HepG2 (cell line): ENCODE results near the gene MRPL38. TPM values are rescaled to one million over a fixed set of nuclear protein-coding genes. Genes with fewer than 3 reads are reported as not detected.

ENCODE experiments used
- CBFB ChIP-seq: sonication (generic); formaldehyde crosslinking; IDR thresholded peaks from 2 replicates; pipeline ENCODE4 v1.4.0; 2020; ENCODE audit warnings: missing genetic modification reagents
- CEBPZ ChIP-seq: IDR thresholded peaks from 2 replicates; pipeline ENCODE4 v1.6.1; 2012; ENCODE audit warnings: low read length, improper control_type of control experiment
- DMTF1 ChIP-seq: sonication (generic); formaldehyde crosslinking; IDR thresholded peaks from 2 replicates; pipeline ENCODE4 v1.4.0; 2020; ENCODE audit warnings: mild to moderate bottlenecking, missing genetic modification reagents
- FOSL1 ChIP-seq: sonication (generic); formaldehyde crosslinking; IDR thresholded peaks from 2 replicates; pipeline ENCODE4 v1.9.0; 2021; ENCODE audit warnings: missing genetic modification reagents, borderline replicate concordance
- FOXC1 ChIP-seq: sonication (generic); formaldehyde crosslinking; IDR thresholded peaks from 2 replicates; pipeline ENCODE4 v1.8.0; 2022; ENCODE audit warnings: mild to moderate bottlenecking, missing genetic modification reagents, borderline replicate concordance
- GABPB1 ChIP-seq: IDR thresholded peaks from 2 replicates; pipeline ENCODE4 v1.6.1; 2016; ENCODE audit warnings: mild to moderate bottlenecking, missing genetic modification reagents, moderate library complexity, missing compliant biosample characterization
- MED1 ChIP-seq: sonication (generic); formaldehyde crosslinking; IDR thresholded peaks from 2 replicates; pipeline ENCODE4 v1.4.0; 2020; ENCODE audit warnings: missing genetic modification reagents
- MTF1 ChIP-seq: sonication (generic); formaldehyde crosslinking; IDR thresholded peaks from 2 replicates; pipeline ENCODE4 v1.5.0; 2020; ENCODE audit warnings: missing genetic modification reagents
- NFKB2 ChIP-seq: sonication (generic); formaldehyde crosslinking; IDR thresholded peaks from 2 replicates; pipeline ENCODE4 v1.4.0; 2020; ENCODE audit warnings: missing genetic modification reagents, borderline replicate concordance
- POLR2AphosphoS5 ChIP-seq: IDR thresholded peaks from 2 replicates; pipeline ENCODE4 v1.6.1; 2012; ENCODE audit warnings: low read depth, low read length
- REXO4 ChIP-seq: sonication (generic); formaldehyde crosslinking; IDR thresholded peaks from 2 replicates; pipeline ENCODE4 v1.8.0; 2022; ENCODE audit warnings: missing genetic modification reagents, mild to moderate bottlenecking, borderline replicate concordance
- SAFB2 ChIP-seq: sonication (generic); formaldehyde crosslinking; IDR thresholded peaks from 2 replicates; pipeline ENCODE4 v1.5.1; 2020; ENCODE audit warnings: missing genetic modification reagents, low read depth, mild to moderate bottlenecking, borderline replicate concordance
- SIX4 ChIP-seq: sonication (generic); formaldehyde crosslinking; IDR thresholded peaks from 2 replicates; pipeline ENCODE4 v1.4.0; 2020; ENCODE audit warnings: missing genetic modification reagents
- SP140L ChIP-seq: sonication (generic); formaldehyde crosslinking; IDR thresholded peaks from 2 replicates; pipeline ENCODE4 v1.4.0; 2020; ENCODE audit warnings: missing genetic modification reagents, borderline replicate concordance
- TOE1 ChIP-seq: sonication (generic); formaldehyde crosslinking; IDR thresholded peaks from 2 replicates; pipeline ENCODE4 v1.4.0; 2020; ENCODE audit warnings: mild to moderate bottlenecking, missing genetic modification reagents
- XRCC5 ChIP-seq: fragments of 200-400 bp; formaldehyde crosslinking; optimal IDR thresholded peaks from 2 replicates; pipeline ENCODE3; 2017; ENCODE audit warnings: mild to moderate bottlenecking, low read length
- ZBTB38 ChIP-seq: sonication (generic); formaldehyde crosslinking; IDR thresholded peaks from 2 replicates; pipeline ENCODE4 v1.5.1; 2020; ENCODE audit warnings: mild to moderate bottlenecking, missing genetic modification reagents
- ZFX ChIP-seq: sonication (generic); formaldehyde crosslinking; IDR thresholded peaks from 2 replicates; pipeline ENCODE4 v1.4.0; 2020; ENCODE audit warnings: mild to moderate bottlenecking, low read depth, missing genetic modification reagents, moderate library complexity
- ZNF20 ChIP-seq: sonication (generic); formaldehyde crosslinking; IDR thresholded peaks from 2 replicates; pipeline ENCODE4 v1.4.0; 2020; ENCODE audit warnings: mild to moderate bottlenecking, moderate library complexity, missing genetic modification reagents
- ZNF558 ChIP-seq: sonication (generic); formaldehyde crosslinking; IDR thresholded peaks from 2 replicates; pipeline ENCODE4 v1.9.0; 2022; ENCODE audit warnings: mild to moderate bottlenecking, missing genetic modification reagents, borderline replicate concordance
- polyA plus RNA-seq, 8 experiments: library from polyadenylated mRNA; depleted of rRNA in 3 of 8; stranded (reverse) in 7 of 8; unstranded in 1 of 8; fragments of >200 nt; fragmentation: Illumina TruSeq in 4 of 8; extraction: Trizol in 4 of 8; gene quantifications; 2 replicates each; pipeline versions ENCODE4 v1.2.1 to v1.2.3, GENCODE V29; 2011 to 2016; ENCODE audit warnings: low read depth in 4 of 8, missing spikeins in 1 of 8, mixed read lengths in 1 of 8; ENCODE audit not compliant: insufficient read depth in 1 of 8
- total RNA-seq, 5 experiments: library from RNA; depleted of rRNA; stranded (reverse); fragments of >200 nt; fragmentation: Illumina TruSeq; extraction: Trizol; gene quantifications; 2 replicates each; pipeline ENCODE4 v1.2.3, GENCODE V29; 2016; ENCODE audit warnings: low read depth in 1 of 5
- TF ChIP-seq, protein P1 (sequence below): sonication (generic); formaldehyde crosslinking; IDR thresholded peaks from 2 replicates; pipeline ENCODE4 v1.4.0; 2020; ENCODE audit warnings: mild to moderate bottlenecking, missing genetic modification reagents

Gene MRPL38
- total and polyA plus RNA-seq, 2 of the 13 experiments (the other 11 are each of a cell fraction or from before 2014, with no cell fraction given): 83.7 to 125 TPM

GRCh38 chr17:75940727-75941441 is 36.2 kb upstream of the MRPL38 start, which contains the start of gene FBF1 (continued):
- TF ChIP-seq CEBPZ: no peak
- TF ChIP-seq CBFB: peak; percentile 95
- peak; percentile 91 for TF ChIP-seq ZFX
- TF ChIP-seq GABPB1: peak; percentile 93
- peak; percentile 95; the same call in 1 of the 2 replicates for TF ChIP-seq FOXC1 (CRISPR knock-in tag)
- TF ChIP-seq REXO4 (CRISPR knock-in tag): no peak
- TF ChIP-seq POLR2AphosphoS5: peak; percentile 75
- peak; percentile 22; the same call in 1 of the 2 replicates for TF ChIP-seq FOSL1 (CRISPR knock-in tag)
- peak; percentile 69; the same call in 1 of the 2 replicates for TF ChIP-seq ZNF20
- peak; percentile 71 for TF ChIP-seq MTF1
- TF ChIP-seq ZBTB38 (CRISPR knock-in tag): peak; percentile 80; the same call in 1 of the 2 replicates
- peak; percentile 60; the same call in 1 of the 2 replicates for TF ChIP-seq SP140L (CRISPR knock-in tag)
- TF ChIP-seq NFKB2 (CRISPR knock-in tag): peak; percentile 91
- peak; percentile 68; the same call in 1 of the 2 replicates for TF ChIP-seq TOE1 (CRISPR knock-in tag)
- 0 out of 2 replicates have a peak, but pooled peaks have one; percentile 56 for TF ChIP-seq DMTF1 (CRISPR knock-in tag)
- peak; percentile 98 for TF ChIP-seq XRCC5
- TF ChIP-seq ZNF558: no peak; the same call in 1 of the 2 replicates
- TF ChIP-seq, protein P1, sequence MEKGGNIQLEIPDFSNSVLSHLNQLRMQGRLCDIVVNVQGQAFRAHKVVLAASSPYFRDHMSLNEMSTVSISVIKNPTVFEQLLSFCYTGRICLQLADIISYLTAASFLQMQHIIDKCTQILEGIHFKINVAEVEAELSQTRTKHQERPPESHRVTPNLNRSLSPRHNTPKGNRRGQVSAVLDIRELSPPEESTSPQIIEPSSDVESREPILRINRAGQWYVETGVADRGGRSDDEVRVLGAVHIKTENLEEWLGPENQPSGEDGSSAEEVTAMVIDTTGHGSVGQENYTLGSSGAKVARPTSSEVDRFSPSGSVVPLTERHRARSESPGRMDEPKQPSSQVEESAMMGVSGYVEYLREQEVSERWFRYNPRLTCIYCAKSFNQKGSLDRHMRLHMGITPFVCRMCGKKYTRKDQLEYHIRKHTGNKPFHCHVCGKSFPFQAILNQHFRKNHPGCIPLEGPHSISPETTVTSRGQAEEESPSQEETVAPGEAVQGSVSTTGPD: no peak
- no peak; the same call in 1 of the 2 replicates for TF ChIP-seq SIX4 (CRISPR knock-in tag)
- peak; percentile 83; the same call in 1 of the 2 replicates for TF ChIP-seq MED1 (CRISPR knock-in tag)
- TF ChIP-seq SAFB2 (CRISPR knock-in tag): peak; percentile 96
